ENCODE results near the gene SYNPO. TPM values are rescaled to one million over a fixed set of nuclear protein-coding genes. Genes with fewer than 3 reads are reported as not detected.
A peak's percentile ranks its signal among the peaks of the same experiment; 100 is the strongest.

Gene SYNPO
- total and polyA plus RNA-seq, 4 donors: 10.3 to 111 (median 42.4) TPM

DNA sequence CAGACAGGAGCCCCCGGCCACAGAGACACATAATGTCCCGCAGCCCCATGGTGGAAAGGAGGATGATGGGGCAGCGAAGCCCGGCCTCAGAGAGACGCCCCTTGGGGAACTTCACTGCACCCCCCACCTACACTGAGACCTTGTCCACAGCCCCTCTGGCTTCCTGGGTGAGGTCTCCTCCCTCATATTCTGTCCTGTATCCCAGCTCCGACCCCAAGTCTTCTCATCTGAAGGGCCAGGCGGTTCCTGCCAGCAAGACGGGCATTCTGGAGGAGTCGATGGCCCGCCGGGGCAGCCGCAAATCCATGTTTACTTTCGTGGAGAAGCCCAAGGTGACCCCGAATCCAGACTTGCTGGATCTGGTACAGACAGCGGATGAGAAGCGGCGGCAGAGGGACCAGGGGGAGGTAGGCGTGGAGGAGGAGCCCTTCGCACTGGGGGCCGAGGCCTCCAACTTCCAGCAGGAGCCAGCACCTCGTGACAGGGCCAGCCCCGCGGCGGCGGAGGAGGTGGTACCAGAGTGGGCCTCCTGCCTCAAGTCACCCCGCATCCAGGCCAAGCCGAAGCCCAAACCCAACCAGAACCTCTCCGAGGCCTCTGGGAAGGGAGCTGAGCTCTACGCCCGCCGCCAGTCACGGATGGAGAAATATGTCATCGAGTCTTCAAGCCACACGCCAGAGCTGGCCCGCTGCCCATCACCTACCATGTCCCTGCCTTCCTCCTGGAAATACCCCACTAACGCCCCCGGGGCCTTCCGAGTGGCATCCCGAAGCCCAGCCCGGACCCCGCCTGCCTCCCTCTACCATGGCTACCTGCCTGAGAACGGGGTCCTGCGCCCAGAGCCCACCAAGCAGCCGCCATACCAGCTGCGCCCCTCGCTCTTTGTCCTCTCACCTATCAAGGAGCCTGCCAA, 8.9 kb downstream of the SYNPO start:
- no peaks in the 10 kb centered on the region for H3K27me3 ChIP-seq (ENCODE audit: control insufficient read depth in 3 of 3, insufficient read depth in 3 of 3, low read length in 2 of 3)
- H3K4me1 ChIP-seq (ENCODE audit: control insufficient read depth in 5 of 5, insufficient read depth in 5 of 5, low read length in 5 of 5): peaks cover 5 to 29% (median 19%) of the 10 kb centered on the region in 5 donors
- TF ChIP-seq, protein P1, sequence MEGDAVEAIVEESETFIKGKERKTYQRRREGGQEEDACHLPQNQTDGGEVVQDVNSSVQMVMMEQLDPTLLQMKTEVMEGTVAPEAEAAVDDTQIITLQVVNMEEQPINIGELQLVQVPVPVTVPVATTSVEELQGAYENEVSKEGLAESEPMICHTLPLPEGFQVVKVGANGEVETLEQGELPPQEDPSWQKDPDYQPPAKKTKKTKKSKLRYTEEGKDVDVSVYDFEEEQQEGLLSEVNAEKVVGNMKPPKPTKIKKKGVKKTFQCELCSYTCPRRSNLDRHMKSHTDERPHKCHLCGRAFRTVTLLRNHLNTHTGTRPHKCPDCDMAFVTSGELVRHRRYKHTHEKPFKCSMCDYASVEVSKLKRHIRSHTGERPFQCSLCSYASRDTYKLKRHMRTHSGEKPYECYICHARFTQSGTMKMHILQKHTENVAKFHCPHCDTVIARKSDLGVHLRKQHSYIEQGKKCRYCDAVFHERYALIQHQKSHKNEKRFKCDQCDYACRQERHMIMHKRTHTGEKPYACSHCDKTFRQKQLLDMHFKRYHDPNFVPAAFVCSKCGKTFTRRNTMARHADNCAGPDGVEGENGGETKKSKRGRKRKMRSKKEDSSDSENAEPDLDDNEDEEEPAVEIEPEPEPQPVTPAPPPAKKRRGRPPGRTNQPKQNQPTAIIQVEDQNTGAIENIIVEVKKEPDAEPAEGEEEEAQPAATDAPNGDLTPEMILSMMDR (IDR thresholded peaks at IDR 0.05; ENCODE audit: control extremely low read depth, extremely low read depth): no peak
- no peak overlapping the region for H3K9ac ChIP-seq (ENCODE audit: insufficient read depth in 1 of 2, low read length in 2 of 2)
- DNase-seq: no peak
- ATAC-seq (ENCODE audit: insufficient read depth, low FRiP score): no peak
- no peaks in the 10 kb centered on the region for H3K9me3 ChIP-seq (ENCODE audit: control insufficient read depth in 4 of 4, insufficient read depth in 3 of 4, low read length in 3 of 4)
- WGBS, 2 donors: 90 to 91% methylated on average over 44 to 46 of the region's 46 CpGs
- peaks cover 2 to 34% (median 21%) of the 10 kb centered on the region in 4 donors for H3K36me3 ChIP-seq (ENCODE audit: control insufficient read depth in 4 of 4, insufficient read depth in 4 of 4, low read length in 4 of 4)
- H3K4me3 ChIP-seq: no peak overlapping the region
- H3K27ac ChIP-seq (ENCODE audit: low read depth in 1 of 2, low read length in 1 of 2): peak overlapping the region; percentile 13 to 87

DNA sequence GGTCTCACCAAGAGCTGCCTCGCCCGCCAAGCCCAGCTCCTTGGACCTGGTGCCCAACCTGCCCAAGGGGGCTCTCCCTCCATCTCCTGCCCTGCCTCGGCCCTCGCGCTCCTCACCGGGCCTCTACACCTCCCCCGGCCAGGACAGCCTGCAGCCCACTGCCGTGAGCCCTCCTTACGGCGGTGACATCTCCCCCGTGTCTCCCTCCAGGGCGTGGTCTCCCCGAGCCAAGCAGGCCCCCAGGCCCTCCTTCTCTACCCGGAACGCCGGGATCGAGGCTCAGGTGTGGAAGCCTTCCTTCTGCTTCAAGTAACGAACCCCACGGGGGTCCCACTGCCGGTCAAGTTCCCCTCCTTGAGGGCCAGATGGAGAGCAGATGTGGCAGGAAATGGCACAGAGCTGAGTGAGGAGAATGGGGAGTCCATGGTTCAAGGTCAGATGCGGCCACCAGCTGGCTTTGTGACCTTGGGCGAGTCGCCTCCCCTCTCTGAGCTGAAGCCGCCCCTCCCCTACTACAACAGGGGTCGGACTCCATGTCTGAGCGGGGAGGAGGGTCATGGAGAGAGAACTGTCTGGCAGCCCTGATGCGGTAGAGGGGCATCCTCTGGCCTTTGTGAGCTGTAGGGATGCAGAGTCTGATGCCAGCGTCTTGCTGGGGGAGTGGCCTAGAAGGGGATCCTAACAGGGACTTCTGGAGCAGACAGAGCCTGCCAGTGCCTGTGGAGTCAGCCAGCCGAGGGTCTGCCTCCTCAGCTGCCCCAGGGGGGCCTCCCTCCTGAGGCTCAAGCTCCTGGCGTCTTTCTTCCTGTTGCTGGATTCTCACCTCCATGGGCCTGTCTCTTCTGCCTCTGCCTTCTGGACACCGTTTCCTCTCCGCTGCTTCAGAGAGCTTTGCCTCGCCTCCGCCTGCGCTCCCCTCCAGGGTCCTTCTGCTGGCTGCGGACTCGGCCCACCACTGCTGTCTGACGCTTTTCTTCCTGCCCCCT, 9.9 kb downstream of the SYNPO start:
- Histone ChIP-seq H3K36me3 (ENCODE audit: control insufficient read depth in 4 of 4, insufficient read depth in 4 of 4, low read length in 4 of 4) (peaks cover 2 to 34% (median 21%) of the 10 kb centered on the region in 4 donors), H3K27me3 (ENCODE audit: control insufficient read depth in 3 of 3, insufficient read depth in 3 of 3, low read length in 2 of 3) (no peaks in the 10 kb centered on the region), H3K4me1 (ENCODE audit: control insufficient read depth in 5 of 5, insufficient read depth in 5 of 5, low read length in 5 of 5) (peaks cover 0 to 22% (median 9%) of the 10 kb centered on the region in 5 donors), H3K4me3 (no peak overlapping the region), H3K9me3 (ENCODE audit: control insufficient read depth in 4 of 4, insufficient read depth in 3 of 4, low read length in 3 of 4) (no peaks in the 10 kb centered on the region), H3K9ac (ENCODE audit: insufficient read depth in 1 of 2, low read length in 2 of 2) (no peak overlapping the region), H3K27ac (ENCODE audit: low read depth in 1 of 2, low read length in 1 of 2) (peak overlapping the region; percentile 21 to 87)
- 92 to 95% methylated on average over 37 to 38 of the region's 38 CpGs for WGBS, 2 donors
- ATAC-seq (ENCODE audit: insufficient read depth, low FRiP score): no peak
- TF ChIP-seq, protein P1 (IDR thresholded peaks at IDR 0.05; ENCODE audit: control extremely low read depth, extremely low read depth): no peak
- no peak for DNase-seq

DNA sequence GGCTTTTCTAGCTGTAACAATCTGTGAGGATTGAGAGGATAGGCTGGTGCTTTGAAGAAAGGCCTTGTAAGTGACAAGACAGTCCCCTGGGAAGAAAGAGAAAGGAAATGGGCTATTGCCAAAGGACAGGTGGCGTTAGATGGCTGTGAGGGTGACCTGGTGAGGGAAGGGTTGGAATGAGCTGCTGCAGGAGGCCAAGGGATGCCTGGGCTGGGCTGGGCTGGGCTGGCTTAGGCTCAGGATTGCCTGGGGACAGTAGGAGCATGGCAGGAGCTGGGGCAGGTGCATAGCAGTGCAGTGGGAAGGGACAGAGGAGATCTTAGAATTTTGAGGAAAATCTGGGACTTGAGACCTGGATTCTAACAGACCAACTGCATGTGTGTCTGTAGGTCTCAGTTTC, 10.9 kb downstream of the SYNPO start:
- Histone ChIP-seq H3K9ac (ENCODE audit: insufficient read depth in 1 of 2, low read length in 2 of 2) (no peak overlapping the region), H3K27ac (ENCODE audit: low read depth in 1 of 2, low read length in 1 of 2) (no peak overlapping the region), H3K4me1 (ENCODE audit: control insufficient read depth in 5 of 5, insufficient read depth in 5 of 5, low read length in 5 of 5) (peaks cover 0 to 23% (median 6%) of the 10 kb centered on the region in 5 donors), H3K27me3 (ENCODE audit: control insufficient read depth in 3 of 3, insufficient read depth in 3 of 3, low read length in 2 of 3) (no peaks in the 10 kb centered on the region), H3K9me3 (ENCODE audit: control insufficient read depth in 4 of 4, insufficient read depth in 3 of 4, low read length in 3 of 4) (no peaks in the 10 kb centered on the region), H3K4me3 (no peak overlapping the region), H3K36me3 (ENCODE audit: control insufficient read depth in 4 of 4, insufficient read depth in 4 of 4, low read length in 4 of 4) (peaks cover 2 to 34% (median 21%) of the 10 kb centered on the region in 4 donors)
- ATAC-seq (ENCODE audit: insufficient read depth, low FRiP score) (no peak), DNase-seq (no peak)
- WGBS, 2 donors: 80 to 81% methylated on average over 1 of the region's 1 CpG
- TF ChIP-seq, protein P1 (IDR thresholded peaks at IDR 0.05; ENCODE audit: control extremely low read depth, extremely low read depth): no peak

Data from lung (tissue), 12 donors.